Thoracic aorta (tissue), 2 donors: ENCODE data around the gene RFTN1. TPM values are rescaled to one million over a fixed set of nuclear protein-coding genes. Genes with fewer than 3 reads are reported as not detected.
A peak's percentile ranks its signal among the peaks of the same experiment; 100 is the strongest.

ENCODE experiments used
- ATAC-seq: fragments of 150-250 bp; one replicate; pipeline ENCODE4 v1.8.0; 2017; ENCODE audit warnings: low read depth; ENCODE audit not compliant: insufficient number of reproducible peaks, low FRiP score
- DNase-seq: peaks from one replicate; pipeline ENCODE4 v3.0.0-alpha.2; 2020; ENCODE audit warnings: low spot score
- H3K27ac ChIP-seq, 2 donors: fragments of 200-600 bp; sonication (generic); 1 replicate in 1 of 2; 2 replicates in 1 of 2; pipeline ENCODE4 v1.5.1; 2016; ENCODE audit warnings: mild to moderate bottlenecking in 2 of 2, moderate library complexity in 2 of 2
- H3K27me3 ChIP-seq: fragments of 200-600 bp; sonication (generic); replicated peaks from 2 replicates; pipeline ENCODE4 v1.6.0; 2016; ENCODE audit warnings: mild to moderate bottlenecking; ENCODE audit not compliant: insufficient read depth
- H3K36me3 ChIP-seq: fragments of 200-600 bp; sonication (generic); one replicate; pipeline ENCODE4 v1.5.1; 2016
- H3K4me1 ChIP-seq, 2 donors: fragments of 200-600 bp; sonication (generic); 1 replicate in 1 of 2; 2 replicates in 1 of 2; pipeline versions ENCODE4 v1.5.1 to v1.6.0; 2016; ENCODE audit warnings: low read depth in 2 of 2, mild to moderate bottlenecking in 1 of 2; ENCODE audit not compliant: control insufficient read depth in 1 of 2
- H3K4me3 ChIP-seq: fragments of 200-600 bp; sonication (generic); 2 replicates; pipeline ENCODE4 v1.5.1; 2016; ENCODE audit warnings: mild to moderate bottlenecking
- H3K9me3 ChIP-seq: fragments of 200-600 bp; sonication (generic); 2 replicates; pipeline ENCODE4 v1.5.1; 2016
- CTCF ChIP-seq: fragments of 200-600 bp; sonication (generic); IDR thresholded peaks from one replicate; pipeline ENCODE4 v1.5.1; 2019; ENCODE audit warnings: antibody characterized with exemption
- total RNA-seq, 2 donors: library from RNA; depleted of rRNA; stranded (reverse); fragments of >200 nt; gene quantifications; one replicate each; pipeline versions ENCODE4 v1.1.0 to v1.2.3, GENCODE V29; 2016

The RFTN1 gene
- total RNA-seq, 2 donors from 2014 or later = 69.7 to 108 TPM

- no peaks in the 10 kb centered on the region for H3K36me3 ChIP-seq
- H3K27me3 ChIP-seq = no peaks in the 10 kb centered on the region
- no peaks in the 10 kb centered on the region for H3K9me3 ChIP-seq
- ATAC-seq (no peak), DNase-seq (no peak)
- H3K4me1 ChIP-seq = peaks cover 34 to 55% of the 10 kb centered on the region in 2 donors
- TF ChIP-seq CTCF = no peak
- H3K27ac ChIP-seq = no peak overlapping the region
- H3K4me3 ChIP-seq = no peak overlapping the region
These were observed 61.2 kb downstream of the RFTN1 start for GRCh38 chr3:16452261-16452660.

- no peak for TF ChIP-seq CTCF
- DNase-seq (no peak), ATAC-seq (no peak)
- no peaks in the 10 kb centered on the region for H3K27me3 ChIP-seq
- H3K4me1 ChIP-seq = peaks cover 26 to 54% of the 10 kb centered on the region in 2 donors
- no peaks in the 10 kb centered on the region for H3K9me3 ChIP-seq
- peak overlapping the region; percentile 74 for H3K27ac ChIP-seq
- H3K36me3 ChIP-seq = no peaks in the 10 kb centered on the region
- no peak overlapping the region for H3K4me3 ChIP-seq
These were observed 64.1 kb downstream of the RFTN1 start for GRCh38 chr3:16449369-16449768.

GRCh38 chr3:16448639-16449070 is 64.8 kb downstream of the RFTN1 start:
- ATAC-seq = peak; percentile 80
- Histone ChIP-seq H3K27ac (peak overlapping the region; percentile 74), H3K36me3 (no peaks in the 10 kb centered on the region), H3K27me3 (no peaks in the 10 kb centered on the region), H3K9me3 (no peaks in the 10 kb centered on the region), H3K4me3 (peak overlapping the region; percentile 31), H3K4me1 (peaks cover 26 to 48% of the 10 kb centered on the region in 2 donors)
- no peak for TF ChIP-seq CTCF
- peak; percentile 77 for DNase-seq

- no peak for DNase-seq
These were observed 66.4 kb downstream of the RFTN1 start for GRCh38 chr3:16447135-16447534.

GRCh38 chr3:16444344-16444743 is 69.2 kb downstream of the RFTN1 start:
- DNase-seq (no peak), ATAC-seq (no peak)
- Histone ChIP-seq H3K4me3 (no peak overlapping the region), H3K9me3 (no peaks in the 10 kb centered on the region), H3K36me3 (no peaks in the 10 kb centered on the region), H3K27ac (peak overlapping the region in 1 of 2 donors; percentile 42), H3K27me3 (no peaks in the 10 kb centered on the region), H3K4me1 (peaks cover 36 to 59% of the 10 kb centered on the region in 2 donors)
- no peak for TF ChIP-seq CTCF

More at GRCh38 chr3:16447135-16447534, 66.4 kb downstream of the RFTN1 start:
- peaks cover 26 to 48% of the 10 kb centered on the region in 2 donors for H3K4me1 ChIP-seq
- ATAC-seq = no peak
- H3K36me3 ChIP-seq = no peaks in the 10 kb centered on the region
- H3K27ac ChIP-seq = peak overlapping the region; percentile 74
- H3K4me3 ChIP-seq = no peak overlapping the region
- TF ChIP-seq CTCF = no peak
- H3K27me3 ChIP-seq = no peaks in the 10 kb centered on the region
- H3K9me3 ChIP-seq = no peaks in the 10 kb centered on the region
